ENCODE measurements around the gene RUBCNL. TPM values are rescaled to one million over a fixed set of nuclear protein-coding genes. Genes with fewer than 3 reads are reported as not detected.

RUBCNL gene
- total RNA-seq, 1 donor from 2014 or later = 3.5 TPM

GRCh38 chr13:46296921-46297320 is 90.1 kb downstream of the RUBCNL start:
- Histone ChIP-seq H3K36me3 (no peaks in the 10 kb centered on the region), H3K27me3 (ENCODE audit: low read depth) (no peaks in the 10 kb centered on the region), H3K4me1 (peaks cover 32% of the 10 kb centered on the region), H3K27ac (peak overlapping the region; percentile 70), H3K9me3 (no peaks in the 10 kb centered on the region), H3K4me3 (no peak overlapping the region)
- ATAC-seq (peak; percentile 18 to 28), DNase-seq (no peak)
- no peak for TF ChIP-seq CTCF (IDR thresholded peaks at IDR 0.05)
- intact Hi-C loops (cut with DNase I) = no loop called here

- no peaks in the 10 kb centered on the region for H3K27me3 ChIP-seq (ENCODE audit: low read depth)
- H3K4me1 ChIP-seq = peaks cover 32% of the 10 kb centered on the region
- intact Hi-C loops (cut with DNase I) = no loop called here
- DNase-seq (no peak), ATAC-seq (peak; percentile 78 to 83)
- no peaks in the 10 kb centered on the region for H3K36me3 ChIP-seq
- H3K4me3 ChIP-seq = no peak overlapping the region
- H3K9me3 ChIP-seq = no peaks in the 10 kb centered on the region
- TF ChIP-seq CTCF (IDR thresholded peaks at IDR 0.05) = no peak
- peak overlapping the region; percentile 70 for H3K27ac ChIP-seq
These were observed 90.8 kb downstream of the RUBCNL start for GRCh38 chr13:46296115-46296822.

GRCh38 chr13:46295491-46296114 is 91.4 kb downstream of the RUBCNL start:
- Histone ChIP-seq H3K27me3 (ENCODE audit: low read depth) (no peaks in the 10 kb centered on the region), H3K4me3 (no peak overlapping the region), H3K27ac (peak overlapping the region; percentile 70), H3K36me3 (no peaks in the 10 kb centered on the region), H3K9me3 (no peaks in the 10 kb centered on the region), H3K4me1 (peaks cover 32% of the 10 kb centered on the region)
- ATAC-seq = peak; percentile 83 to 89
- peak; percentile 62 for DNase-seq
- no peak for TF ChIP-seq CTCF (IDR thresholded peaks at IDR 0.05)
- intact Hi-C loops (cut with DNase I) = no loop called here

GRCh38 chr13:46293436-46293835 is 93.6 kb downstream of the RUBCNL start:
- no peaks in the 10 kb centered on the region for H3K36me3 ChIP-seq
- H3K27ac ChIP-seq = no peak overlapping the region
- H3K27me3 ChIP-seq (ENCODE audit: low read depth) = no peaks in the 10 kb centered on the region
- peaks cover 32% of the 10 kb centered on the region for H3K4me1 ChIP-seq
- no peak for TF ChIP-seq CTCF (IDR thresholded peaks at IDR 0.05)
- no peak for DNase-seq
- no peak overlapping the region for H3K4me3 ChIP-seq
- intact Hi-C loops (cut with DNase I) = no loop called here
- no peaks in the 10 kb centered on the region for H3K9me3 ChIP-seq
- ATAC-seq = no peak

Other genes with a start within 250 kb of the RUBCNL start
- 371 TPM for gene LCP1, start 205.1 kb downstream of the RUBCNL start, total RNA-seq
- 1.7 TPM for gene LRRC63, start 175.3 kb downstream of the RUBCNL start, total RNA-seq
- gene LRCH1, start 165.9 kb upstream of the RUBCNL start, total RNA-seq = 25.9 TPM

Data from lower lobe of right lung (tissue), 2 donors.